Activated CD4-positive, alpha-beta T cell treated with anti-CD3 and anti-CD28 coated beads, Interleukin-2, amount 50 U/mL, for 4 hours (primary cell): ENCODE results near the gene VPS54.
A peak's percentile ranks its signal among the peaks of the same experiment; 100 is the strongest.
"Not testable (repeated sequence)": the region's sequence is repeated elsewhere in the genome, so short reads cannot be mapped to it uniquely, and the experiment has no call there.

ENCODE experiments used
- DNase-seq, 2 experiments: peaks; one replicate each; pipeline ENCODE4 v3.0.0-alpha.2; 2020

Gene VPS54

GRCh38 chr2:63866009-63866709 is 153.1 kb downstream of the VPS54 start:
- DNase-seq = no peak

GRCh38 chr2:63865159-63865799 is 153.9 kb downstream of the VPS54 start:
- no peak for DNase-seq

GRCh38 chr2:63863707-63864106 is 155.5 kb downstream of the VPS54 start:
- no peak for DNase-seq

- no peak for DNase-seq
These were observed 156.4 kb downstream of the VPS54 start for GRCh38 chr2:63862806-63863205.

- peak; percentile 57 to 62 for DNase-seq
These were observed 157.9 kb downstream of the VPS54 start for GRCh38 chr2:63861220-63861822.

- DNase-seq = no peak
These were observed 160.9 kb downstream of the VPS54 start for GRCh38 chr2:63858291-63858690.

- peak; percentile 62 to 66 for DNase-seq
These were observed 163.0 kb downstream of the VPS54 start for GRCh38 chr2:63856303-63856603.

GRCh38 chr2:63855418-63856302 is 163.6 kb downstream of the VPS54 start:
- no peak for DNase-seq

- no peak for DNase-seq
These were observed 165.5 kb downstream of the VPS54 start for GRCh38 chr2:63853527-63854310.

GRCh38 chr2:63851691-63852311 is 167.4 kb downstream of the VPS54 start:
- no peak for DNase-seq

GRCh38 chr2:63850649-63851048 is 168.6 kb downstream of the VPS54 start:
- no peak for DNase-seq

GRCh38 chr2:63850204-63850571 is 169.0 kb downstream of the VPS54 start:
- no peak for DNase-seq

- DNase-seq = no peak
These were observed 169.6 kb downstream of the VPS54 start for GRCh38 chr2:63849381-63850203.

GRCh38 chr2:63847571-63847970 is 171.7 kb downstream of the VPS54 start:
- DNase-seq = not testable (repeated sequence)

- DNase-seq = no peak
These were observed 172.7 kb downstream of the VPS54 start for GRCh38 chr2:63846487-63846886.

- DNase-seq = no peak
These were observed 173.4 kb downstream of the VPS54 start for GRCh38 chr2:63845866-63846265.

GRCh38 chr2:63844616-63845015 is 174.6 kb downstream of the VPS54 start:
- no peak for DNase-seq

- no peak for DNase-seq
These were observed 175.4 kb downstream of the VPS54 start for GRCh38 chr2:63843791-63844190.

GRCh38 chr2:63843093-63843492 is 176.1 kb downstream of the VPS54 start:
- no peak for DNase-seq

- DNase-seq = no peak
These were observed 176.8 kb downstream of the VPS54 start for GRCh38 chr2:63842149-63843061.
